GM03348 (cell line): Measurements from ENCODE around the gene HES7.

Experiments used
- DNase-seq: peaks from one replicate; pipeline ENCODE4 v3.0.0; 2012; ENCODE audit warnings: low spot score

The HES7 gene

DNA sequence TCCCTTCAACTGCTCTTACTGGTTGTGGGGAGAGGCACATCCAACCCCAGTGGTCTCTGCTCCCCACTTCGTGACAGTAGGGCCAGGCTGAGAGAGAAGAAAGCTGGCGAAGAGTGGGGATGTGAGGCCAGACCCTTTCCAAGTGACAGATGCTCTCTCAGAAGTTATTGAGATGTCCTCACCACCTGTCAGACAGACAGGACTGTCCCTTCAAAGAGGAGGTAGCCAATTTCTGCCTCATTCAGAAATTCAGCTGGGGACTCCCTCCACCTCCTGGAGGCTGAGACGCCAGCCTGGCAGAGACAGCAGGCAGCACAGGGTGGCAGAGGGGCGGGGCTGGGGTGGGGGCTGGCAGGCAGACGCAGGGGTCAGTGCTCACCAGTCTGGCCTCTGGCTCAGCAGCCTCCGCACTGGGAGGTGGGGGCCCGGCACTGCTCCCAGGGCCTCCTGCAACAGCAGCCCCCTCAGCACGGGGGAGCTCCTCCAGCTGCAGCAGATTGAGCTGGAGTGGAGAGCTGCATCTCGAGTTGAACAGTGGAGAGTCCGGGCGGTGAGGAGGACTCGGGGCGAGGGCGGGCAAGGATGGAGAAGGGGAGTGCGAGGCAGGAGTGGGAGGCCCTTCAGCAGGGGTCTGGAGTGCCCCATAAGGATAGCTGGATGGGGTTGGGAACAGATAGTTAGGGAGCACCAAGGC, 19.1 kb upstream of the HES7 start:
- DNase-seq, result no peak

DNA sequence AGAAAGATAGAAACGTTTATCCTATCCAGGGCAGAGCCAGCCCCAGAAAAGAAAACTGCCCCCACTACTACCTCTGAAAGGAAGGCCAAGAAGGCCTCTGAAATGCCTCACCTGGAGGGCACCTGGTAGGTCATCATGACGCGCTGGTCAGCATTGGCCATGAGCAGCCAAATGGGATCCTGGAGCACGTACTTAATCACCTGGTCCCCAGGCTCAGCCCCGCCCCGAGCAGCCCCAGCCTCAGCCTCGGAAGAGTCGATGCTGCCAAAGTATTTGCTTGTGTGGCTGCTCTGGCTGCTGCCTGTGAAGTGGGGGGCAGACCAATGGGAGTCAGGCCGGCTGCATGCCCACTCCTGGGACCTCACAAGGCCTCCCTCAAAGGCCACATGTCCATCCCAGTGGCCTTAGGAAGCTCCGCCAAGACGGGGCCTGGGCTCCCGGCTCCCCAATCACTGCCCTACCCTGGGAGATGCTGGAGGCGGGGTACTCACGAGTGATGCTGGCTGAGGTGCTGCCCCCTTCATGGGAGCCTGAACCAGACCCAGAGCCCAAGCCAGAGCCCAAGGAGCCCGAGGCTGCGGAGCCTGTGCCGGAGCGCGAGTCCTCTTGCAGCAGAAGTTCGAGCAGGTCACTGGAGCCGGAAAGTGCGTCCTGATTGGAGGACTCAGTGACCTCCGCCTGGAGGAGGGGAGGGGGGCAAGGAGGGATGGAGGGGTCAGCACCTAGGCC, 18.4 kb upstream of the HES7 start:
- DNase-seq, result no peak

DNA sequence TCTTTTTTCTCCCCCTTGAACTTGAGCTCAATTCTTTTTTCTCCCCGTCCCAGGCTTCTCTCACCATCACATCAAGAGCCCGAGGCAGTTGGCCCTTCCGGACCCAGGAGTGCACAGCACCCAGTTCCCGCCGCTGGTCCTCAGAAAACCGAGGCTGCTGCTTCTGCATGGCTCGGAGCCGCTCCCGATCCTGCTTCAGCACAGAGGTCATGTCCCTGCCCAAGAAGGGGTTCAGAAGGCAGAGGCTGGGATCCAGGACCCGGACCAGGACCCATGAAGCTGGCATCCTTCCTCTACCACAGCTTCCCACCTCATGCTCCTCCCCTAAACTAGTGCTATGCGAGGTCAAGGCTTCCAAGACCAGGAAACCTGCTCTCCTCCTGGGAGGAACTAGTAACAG, 17.8 kb upstream of the HES7 start:
- no peak for DNase-seq

DNA sequence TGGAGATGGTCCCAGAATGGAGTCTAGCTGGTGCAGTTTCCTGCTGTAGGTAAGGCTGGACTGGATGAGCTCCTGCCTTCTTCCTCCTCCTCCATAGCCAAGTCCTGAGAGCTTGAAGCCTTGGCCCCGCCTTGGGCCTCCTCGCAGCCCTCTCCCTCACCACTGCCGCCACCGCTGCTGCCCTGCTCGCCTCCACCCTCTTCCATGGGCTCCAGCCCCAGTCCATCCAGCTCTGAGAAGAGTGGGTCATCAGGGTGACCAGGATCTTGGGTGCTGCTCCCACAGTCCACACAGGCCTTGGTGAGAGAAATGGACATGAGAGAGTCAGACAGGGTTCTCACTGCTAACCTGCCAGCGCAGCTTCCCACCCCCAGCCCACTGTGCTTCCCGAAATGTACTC, 17.1 kb upstream of the HES7 start:
- DNase-seq, result no peak

DNA sequence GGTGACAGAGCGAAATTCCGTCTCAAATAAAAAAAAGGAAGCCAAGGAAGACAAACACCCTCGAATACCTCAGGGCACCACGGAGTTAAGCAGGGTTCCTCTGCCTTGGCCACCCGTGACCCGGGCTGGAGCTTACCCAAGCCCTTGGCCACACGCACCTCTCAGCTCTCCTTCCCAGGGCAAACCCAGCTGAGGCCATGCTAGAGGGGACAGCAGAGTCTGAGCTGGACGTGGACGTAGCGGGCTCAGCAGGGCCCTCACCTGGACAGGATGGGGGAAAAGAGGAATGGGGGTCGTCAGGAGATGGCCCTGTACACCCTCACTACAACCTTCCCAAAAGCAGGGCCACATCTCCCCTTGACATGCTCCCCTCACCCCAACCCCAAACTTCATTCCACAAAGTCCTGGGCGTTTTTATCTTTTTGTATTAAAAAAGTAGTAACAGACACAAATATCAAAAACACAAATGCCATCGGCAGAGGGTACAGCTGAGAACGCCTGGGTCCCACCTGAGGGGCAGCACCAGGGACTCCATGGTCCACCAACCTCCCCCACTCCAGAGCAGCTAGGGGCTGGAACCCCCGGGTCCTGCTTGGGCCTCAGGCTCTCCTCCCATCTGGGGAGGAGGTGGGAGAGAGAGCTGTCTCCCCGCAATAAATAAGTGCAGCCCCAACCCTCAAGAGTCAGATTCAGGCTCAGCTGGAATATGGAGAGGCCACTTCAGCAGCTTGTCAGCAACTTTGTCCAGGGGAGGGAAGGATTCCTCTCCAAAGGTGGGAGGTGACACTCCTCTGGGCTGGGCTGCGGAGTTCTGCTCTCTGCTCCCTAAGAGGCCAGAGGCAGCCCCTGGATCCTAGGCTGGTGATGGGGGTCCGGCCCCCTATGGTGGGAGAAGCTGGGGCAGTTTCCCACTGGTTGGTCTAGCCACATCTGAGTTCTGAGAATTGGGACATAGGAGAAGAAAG, 16.4 kb upstream of the HES7 start:
- no peak for DNase-seq

DNA sequence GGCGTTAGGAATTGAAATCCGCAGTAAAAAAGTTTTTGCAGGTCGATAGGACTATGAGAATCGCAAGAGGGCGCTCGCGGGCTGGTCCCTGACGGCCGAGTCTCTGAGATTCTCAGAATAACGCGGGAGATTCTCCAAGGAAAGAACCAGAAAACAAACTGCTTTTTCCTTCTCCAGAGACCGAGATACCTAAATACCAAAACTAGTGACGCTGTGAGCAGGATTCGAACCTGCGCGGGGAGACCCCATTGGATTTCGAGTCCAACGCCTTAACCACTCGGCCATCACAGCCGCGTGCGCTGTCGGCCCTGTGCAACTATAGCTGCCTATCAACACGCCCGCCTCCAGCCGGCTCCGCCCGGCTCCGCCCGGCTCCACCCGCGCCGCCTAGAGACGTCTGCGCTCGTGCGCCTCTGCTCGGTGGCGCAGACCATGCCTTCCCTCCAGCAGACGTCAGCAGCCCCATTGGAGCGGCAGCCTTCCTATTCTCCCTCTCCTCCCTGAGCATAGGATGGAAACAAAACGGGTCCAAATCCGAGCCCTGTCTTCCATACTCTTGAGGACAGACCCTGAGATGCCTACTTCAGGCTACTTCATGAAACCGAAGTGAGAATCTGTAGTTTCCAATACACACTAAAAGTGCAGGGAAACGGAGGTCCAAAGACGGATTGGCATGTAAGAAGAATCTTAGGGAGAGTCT, 14.9 kb upstream of the HES7 start:
- peak; percentile 90 for DNase-seq

DNA sequence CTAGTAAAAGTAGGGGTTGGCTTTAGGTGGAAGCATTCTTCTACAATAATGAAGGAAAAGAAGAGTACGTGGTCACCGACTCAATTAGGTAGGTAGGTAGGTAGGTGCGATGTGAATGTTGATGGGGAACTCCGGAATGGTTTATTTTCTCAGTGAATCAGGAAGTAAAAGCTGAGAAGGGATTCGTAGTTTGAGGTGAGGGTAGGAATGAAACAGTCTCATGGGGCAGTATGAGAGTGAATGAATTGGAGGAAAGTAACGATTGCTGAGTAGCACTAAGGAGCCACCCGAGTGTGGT, 14.4 kb upstream of the HES7 start:
- no peak for DNase-seq

DNA sequence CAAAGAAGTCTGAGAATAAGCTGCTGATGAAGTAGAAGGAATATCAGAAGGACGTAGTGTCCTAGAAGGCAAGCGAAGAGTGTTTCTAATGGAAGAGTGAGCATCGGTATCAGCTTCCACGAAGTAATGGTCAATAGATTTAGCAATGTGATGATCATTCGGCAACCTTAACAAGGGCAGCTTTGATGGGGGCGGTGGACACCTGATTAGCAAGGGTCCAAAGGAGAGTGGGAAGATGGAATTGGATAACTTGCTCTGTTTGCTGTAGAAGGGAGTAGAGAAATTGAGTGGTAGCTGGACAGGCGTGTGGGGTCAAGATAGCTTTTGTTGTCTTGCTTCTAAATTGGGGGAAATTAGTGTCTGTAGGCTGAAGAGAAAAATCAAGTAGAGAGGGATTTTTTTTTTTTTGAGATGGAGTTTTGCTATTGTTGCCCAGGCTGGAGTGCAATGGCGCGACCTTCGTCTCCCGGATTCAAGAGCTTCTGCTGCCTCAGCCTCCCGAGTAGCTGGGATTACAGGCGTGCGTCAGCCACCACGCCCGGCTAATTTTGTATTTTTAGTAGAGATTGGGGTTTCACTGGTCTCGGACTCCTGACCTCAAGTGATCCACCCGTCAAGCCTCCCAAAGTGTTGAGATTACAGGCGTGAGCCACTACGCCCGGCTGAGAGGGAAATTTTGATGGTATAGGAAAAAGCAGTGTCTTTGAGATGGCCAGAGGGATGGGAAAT, 13.9 kb upstream of the HES7 start:
- DNase-seq, result no peak

DNA sequence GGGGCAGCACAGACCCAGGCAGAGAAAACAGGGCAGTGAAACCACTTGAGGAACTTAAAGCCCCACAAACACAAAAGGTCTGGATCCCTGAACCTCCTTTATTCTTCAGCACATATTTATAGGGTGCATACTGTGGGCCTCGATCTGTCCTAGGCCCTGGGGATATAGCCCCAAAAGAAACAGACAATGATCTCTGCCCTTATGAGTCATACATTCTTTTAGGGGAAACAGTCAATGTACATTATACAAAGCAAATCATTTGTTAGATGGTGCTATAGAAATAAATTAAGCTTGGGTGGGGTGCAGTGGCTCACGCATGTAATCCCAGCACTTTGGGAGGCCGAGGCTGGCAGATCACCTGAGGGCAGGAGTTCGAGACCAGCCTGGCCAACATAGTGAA, 10.0 kb upstream of the HES7 start:
- no peak for DNase-seq

DNA sequence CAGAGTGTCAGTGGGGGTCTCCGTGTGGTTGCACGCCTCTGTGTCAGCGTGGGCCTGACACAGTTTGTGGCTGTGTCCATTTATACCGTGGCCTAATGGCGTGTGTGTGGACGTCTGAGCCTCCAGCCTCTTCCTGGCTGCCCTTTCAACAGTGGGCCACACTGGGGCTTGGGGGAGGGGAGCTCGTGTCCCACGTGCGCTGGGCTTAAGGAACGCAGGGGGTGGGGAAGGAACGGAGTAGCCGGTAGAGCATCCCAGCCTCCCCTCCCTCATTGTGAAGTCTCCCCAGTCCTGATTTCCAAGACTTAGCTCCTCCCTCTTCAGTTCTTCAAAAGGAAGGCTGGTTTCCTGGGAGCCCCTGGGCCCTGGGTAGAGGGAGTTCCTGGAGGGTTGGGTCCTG, 9.5 kb upstream of the HES7 start:
- DNase-seq, result no peak

DNA sequence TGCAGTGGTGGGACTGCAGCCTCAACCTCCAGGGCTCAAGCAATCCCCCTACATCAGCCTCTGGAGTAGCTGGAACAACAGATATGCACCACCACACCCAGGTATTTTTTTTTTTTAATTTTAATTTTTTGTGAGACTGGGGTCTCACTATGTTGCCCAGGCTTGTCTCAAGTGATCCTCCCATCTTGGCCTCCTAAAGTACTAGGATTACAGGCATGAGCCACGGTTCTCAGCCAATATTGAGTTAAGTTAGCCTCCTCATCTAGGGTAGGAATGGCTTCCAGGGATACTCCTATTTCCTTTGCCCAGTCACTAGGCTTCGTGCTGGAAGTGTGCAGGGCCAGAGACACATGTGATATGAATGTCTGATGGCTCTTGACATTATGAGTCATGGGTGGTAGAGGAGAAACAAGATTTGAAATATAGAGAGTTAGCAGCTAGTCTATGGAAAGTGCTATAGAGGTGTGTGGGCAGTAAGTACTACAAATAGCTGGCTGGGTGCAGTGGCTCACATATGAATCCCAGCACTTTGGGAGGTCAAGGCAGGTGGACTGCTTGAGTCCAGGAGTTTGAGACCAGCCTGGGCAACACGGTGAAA, 8.0 kb upstream of the HES7 start:
- DNase-seq, result no peak

DNA sequence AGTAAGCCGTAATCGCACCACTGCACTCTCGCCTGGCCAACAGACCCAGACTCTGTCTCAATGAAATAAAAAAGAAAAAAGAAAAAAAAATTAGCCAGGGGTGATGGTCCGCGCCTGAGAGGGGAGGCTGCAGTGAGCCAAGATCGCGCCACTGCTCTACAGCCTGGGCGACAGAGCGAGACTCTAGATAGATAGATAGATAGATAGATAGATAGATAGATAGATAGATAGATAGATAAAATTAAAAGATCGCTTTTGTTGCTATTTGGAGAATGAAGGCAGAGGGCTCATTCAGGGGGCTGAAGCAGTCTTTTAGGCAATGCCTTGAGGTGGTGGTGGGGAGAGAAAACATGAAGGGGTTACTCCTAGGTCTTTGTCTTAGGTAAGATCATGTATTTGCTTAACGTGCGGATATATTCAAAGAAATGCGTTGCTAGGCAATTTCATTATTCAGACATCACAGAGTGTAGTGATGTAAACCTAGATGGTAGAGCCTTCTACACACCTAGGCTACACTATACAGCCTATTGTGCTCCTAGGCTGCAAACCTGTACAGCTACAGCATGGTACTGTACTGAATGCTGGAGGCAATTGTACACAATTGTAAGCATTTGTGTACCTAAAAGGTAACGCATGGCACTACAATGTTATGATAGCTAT, 4.3 kb upstream of the HES7 start:
- DNase-seq, result no peak

DNA sequence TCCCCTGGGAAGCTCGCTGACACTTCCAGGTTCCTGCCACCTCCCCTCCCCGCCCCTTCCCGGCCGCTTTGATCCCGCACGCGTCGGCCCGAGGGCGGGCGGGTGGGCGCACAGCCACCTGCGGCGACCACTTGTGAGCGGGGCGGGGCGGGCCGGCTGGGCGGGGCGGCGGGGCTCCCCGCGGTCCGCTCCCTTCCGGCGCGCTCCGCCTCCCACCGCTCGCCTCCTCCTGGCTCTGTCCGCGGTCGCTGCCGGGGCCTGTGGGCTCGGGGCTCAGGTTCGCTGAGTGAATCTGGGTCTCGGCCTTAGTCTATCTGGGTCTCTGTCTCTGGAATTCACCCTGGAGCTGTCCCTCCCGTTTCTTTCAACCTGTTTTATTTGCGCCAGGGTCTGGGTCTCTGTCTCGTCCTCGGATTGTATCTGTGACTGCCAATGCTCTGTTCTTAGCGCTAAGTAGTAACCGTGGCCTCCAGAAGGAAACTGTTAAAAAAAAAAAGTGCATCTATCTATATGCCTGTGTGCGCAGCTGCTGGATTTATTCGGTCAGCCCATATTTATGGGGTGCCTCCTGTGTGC, 2.7 kb upstream of the HES7 start:
- DNase-seq, result peak; percentile 79

DNA sequence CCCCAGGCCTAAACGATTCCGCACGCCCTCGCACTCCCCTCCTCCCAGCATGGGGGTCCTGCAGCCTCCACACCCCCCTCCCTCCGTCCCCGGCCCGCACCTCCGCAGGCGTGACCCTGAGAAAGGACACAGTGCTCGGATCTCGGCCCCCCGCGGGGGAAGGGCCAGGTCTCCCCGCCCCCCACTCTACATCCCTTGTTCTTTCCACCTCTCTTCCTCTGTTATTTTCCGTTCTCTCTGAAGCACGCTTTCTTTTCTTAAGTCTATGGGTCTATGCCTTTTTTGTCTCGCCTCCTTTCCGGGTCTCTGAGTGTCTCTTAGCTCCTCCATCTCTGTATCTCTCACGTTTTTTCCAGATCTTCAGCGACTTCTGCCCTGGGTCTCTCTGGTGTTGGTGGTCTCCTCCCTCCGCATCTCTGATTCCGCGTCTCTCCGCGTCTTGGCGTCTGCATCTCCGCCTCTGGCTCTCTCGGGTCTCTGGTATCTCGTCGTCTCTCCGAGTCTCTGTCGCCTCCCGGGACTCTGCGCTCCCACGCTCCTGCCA, 2.1 kb upstream of the HES7 start:
- peak; percentile 20 for DNase-seq

DNA sequence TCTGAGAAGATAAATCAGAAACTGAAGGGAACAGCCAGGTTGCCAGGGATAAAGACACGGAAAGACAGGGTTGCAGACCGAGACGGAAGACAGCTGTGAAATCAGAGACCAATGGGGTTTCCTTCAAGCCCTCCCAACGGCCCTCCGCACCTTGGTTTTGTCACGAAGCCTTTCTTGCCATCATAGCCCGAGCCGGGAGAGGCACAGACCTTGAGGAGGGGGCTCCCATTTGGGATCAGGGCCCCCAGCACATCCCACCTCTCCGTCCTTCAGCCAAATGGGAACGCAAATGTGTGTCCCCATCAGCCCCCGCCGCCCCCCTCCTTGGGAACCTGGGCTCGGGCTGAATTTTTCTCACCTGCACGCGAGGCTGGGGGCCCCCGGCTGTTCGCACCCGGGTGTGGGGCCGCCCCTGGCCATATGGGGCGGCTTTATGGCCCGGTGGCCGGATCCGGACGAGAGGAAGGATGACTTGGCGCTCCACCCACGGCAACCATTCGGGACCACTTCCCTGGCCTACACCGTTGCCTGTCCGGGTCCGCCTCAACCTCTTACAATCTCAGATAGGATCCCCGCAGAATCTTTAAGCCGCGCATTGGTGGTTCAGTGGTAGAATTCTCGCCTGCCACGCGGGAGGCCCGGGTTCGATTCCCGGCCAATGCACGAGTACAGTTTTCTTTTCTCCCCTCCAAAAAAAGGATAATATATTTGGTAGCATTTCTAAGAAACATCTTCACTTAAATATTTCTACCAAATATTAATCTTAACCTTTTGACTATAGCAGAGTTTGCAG, 1.4 kb upstream of the HES7 start:
- peak; percentile 72 for DNase-seq

DNA sequence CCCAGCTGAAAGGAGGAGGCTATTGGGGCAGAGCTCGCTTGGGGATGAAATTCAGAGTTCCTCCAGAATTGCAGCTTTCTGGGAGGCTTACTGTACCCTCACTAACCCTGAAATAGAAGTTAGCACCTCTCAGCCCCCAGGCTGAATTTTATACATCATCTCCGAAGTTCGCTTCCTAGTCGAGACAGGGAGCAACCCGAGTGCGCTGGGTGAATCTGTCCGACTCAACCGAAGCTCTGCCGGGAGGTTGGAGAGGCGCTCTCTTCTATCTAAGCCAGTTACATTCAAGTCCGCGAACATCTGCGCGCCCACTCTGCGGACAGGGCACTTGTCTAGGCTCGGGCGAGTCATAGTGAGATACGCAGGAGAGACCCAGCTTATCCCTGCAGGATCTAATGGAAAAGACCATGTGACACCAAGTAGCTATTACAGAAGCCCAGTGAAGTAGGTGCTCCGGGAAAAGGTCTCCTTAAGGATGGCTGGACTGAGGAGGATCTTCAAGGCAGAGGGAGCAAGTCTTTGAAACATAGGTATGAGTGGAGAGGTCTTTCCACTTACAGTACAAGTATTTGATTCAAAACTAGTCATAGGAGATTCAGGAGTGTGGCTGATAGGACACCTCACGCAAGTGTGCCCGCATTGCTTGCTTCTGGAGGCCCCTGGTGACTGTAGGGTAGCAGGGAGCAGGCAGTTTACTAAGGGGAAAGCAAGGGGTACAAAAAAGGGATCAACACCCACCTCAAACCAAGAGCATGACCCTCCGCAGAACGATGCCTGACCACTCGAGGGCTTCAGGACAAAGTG, 646 bp upstream of the HES7 start:
- DNase-seq, result no peak

DNA sequence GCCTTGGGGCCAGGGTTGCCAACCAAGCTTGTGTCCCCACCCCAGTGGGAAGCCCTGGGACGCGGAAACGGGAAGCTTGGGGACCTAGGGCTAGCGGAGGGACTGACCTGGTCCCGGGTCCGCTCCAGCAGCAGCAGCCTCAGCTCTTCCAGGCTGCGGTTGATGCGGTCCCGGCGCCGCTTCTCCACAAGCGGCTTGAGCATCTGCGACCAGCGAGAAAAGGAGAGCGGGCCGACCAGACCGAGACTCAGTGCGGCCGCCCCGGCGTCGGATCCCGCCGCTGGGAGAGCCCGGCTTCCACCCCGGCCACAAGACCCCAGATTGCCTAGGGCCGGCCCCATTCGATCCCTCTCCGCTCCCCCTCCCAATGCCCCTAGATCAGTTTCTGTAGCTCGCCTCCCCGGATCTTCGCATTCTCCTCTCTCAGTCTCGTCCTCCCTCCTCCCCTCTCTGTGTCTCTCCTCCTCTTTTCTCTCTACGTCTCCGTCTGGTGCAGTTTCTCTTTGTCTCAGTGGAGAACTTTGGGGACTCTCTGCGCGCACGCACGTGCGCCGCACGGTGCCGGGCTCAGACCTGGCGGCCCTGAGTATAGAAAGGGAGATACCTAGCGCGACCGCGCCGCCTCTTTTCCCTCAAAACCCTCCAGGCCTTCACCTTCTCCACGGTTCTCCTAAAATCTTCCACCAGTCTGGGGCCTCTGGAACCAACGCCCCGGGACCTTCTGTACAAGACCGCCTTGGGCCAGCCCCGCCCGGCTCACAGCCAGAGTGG, 797 bp downstream of the HES7 start:
- peak; percentile 40 for DNase-seq
